A549 treated with ZK216348 at 1 μM for 4 hours (cell line): ENCODE results near the gene SNW1. TPM values are rescaled to one million over a fixed set of nuclear protein-coding genes. Genes with fewer than 3 reads are reported as not detected.

Experiments used
- total RNA-seq: library from RNA; stranded (reverse); fragments of 200-300 nt; extraction: Qiagen RNA extraction; gene quantifications from 5 replicates; pipeline ENCODE4 v1.2.3, GENCODE V29; 2022; ENCODE audit warnings: low read depth

Gene SNW1
- 63.8 to 83.6 TPM (median 78.5 TPM) in 5 replicates for total RNA-seq

DNA sequence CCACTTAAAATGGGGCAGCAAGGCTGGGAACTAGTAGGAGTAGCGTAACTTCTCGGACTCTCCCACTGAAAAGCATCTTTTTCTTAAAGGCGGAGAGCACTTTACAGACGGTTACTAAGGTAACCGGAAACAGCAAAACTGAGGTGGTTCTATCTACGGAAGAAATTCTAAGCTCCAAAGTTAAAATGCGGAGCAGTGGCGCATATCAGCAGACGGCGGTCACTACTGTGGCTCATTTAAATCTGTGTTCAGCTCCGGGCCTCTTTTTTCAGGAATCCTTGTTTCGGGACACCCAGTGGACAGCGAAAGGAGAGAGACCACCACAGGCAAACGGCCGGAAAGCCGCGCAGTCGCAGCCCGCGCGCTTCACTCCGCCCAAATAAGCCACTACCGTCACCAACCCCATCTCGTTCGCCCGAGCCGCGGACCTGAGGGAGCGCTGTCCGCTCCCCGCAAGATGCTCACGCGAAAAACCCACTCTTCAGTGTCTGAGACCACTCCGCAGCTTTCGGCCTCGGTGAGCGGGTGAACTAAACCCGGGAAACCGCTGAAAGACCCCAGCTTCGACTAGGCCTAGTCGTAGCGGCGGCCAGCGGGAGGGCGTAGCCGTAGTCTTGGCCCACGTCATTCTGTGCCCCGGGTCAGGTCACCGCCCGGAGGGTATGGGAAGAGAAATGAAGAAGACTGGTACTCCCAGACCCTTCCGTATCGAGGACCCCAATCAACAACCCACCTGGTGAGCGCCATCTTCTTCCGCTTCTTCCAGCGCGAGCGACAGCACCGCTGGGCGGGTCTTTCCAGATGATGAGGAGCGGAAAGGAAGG, at the start of gene SNW1:
Gene SNW1 (minus strand): TSS at position 776 of the 824 bp plus-strand sequence. CDS start 29 bp downstream, at position 747.

GRCh38 chr14:77799863-77800730, 39.1 kb upstream of the SNW1 start, which contains the start of gene ADCK1:
ADCK1 (plus strand) TSS chr14:77800109; CDS start chr14:77818979, 18,870 bp downstream.

GRCh38 chr14:77707724-77708408, 53.1 kb downstream of the SNW1 start, which contains the start of the genes ALKBH1 and SLIRP:
ALKBH1 (minus strand) TSS chr14:77708023; CDS start chr14:77708004, 19 bp downstream.
SLIRP (plus strand) TSS chr14:77708103; CDS start chr14:77708112, 9 bp downstream.

Other genes with a start within 250 kb of the SNW1 start
- gene SPTLC2, start 144.5 kb downstream of the SNW1 start, total RNA-seq = 23.2 to 35.6 TPM (median 29.2 TPM) in 5 replicates
- 13.3 to 15.4 TPM (median 15.0 TPM) in 5 replicates for gene ALKBH1, start 53.1 kb downstream of the SNW1 start, total RNA-seq
- 323 to 441 TPM (median 399 TPM) in 5 replicates for gene SLIRP, start 53.1 kb downstream of the SNW1 start, total RNA-seq
- gene ADCK1, start 39.0 kb upstream of the SNW1 start, total RNA-seq = 5.1 to 6.2 TPM (median 5.7 TPM) in 5 replicates